Astrocyte (in vitro differentiated cells and primary cell): ENCODE data around the gene UTF1.

Experiments
- EZH2 ChIP-seq: IDR thresholded peaks from 2 replicates; pipeline ENCODE4 v1.6.1; 2012; ENCODE audit warnings: mild to moderate bottlenecking, low read length, inconsistent platforms; ENCODE audit not compliant: insufficient read depth
- TF ChIP-seq, protein P1 (sequence below): IDR thresholded peaks from 2 replicates; pipeline ENCODE4 v1.5.1; 2011; ENCODE audit warnings: low read depth, mild to moderate bottlenecking, inconsistent platforms, low read length, moderate library complexity; ENCODE audit not compliant: insufficient read depth

DNA sequence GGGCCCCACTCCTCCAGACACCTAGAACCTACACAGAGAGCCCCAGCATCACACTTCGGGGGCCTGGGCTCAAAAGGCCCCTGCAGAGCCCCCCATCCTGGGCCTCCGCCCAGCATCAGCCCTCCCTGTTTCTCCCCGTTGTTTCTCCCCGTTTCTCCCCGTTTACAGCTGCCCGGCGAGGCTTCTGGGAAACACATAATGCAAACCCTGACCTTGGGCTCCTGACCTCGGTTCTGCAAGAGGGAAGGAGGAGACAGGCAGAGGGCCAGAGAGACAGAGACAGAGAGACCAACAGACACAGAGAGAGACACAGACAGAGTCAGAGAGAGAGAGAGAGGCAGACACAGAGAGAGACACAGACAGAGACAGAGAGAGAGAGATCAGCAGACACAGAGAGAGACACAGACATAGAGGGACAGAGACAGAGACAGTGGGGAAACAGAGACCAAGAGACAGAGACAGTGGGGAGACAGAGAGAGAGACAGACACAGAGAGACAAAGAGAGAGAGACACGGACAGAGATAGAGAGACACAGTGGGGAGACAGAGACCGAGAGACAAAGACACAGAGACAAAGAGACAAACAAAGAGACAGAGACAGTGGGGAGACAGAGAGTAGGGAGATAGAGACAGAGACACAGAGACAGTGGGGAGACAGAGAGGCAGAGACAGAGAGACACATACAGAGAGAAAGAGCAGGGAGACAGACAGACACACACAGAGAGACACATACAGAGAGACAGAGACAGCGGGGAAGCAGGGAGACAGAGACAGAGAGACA lies 20.1 kb downstream of the UTF1 start:
- TF ChIP-seq, protein P1, sequence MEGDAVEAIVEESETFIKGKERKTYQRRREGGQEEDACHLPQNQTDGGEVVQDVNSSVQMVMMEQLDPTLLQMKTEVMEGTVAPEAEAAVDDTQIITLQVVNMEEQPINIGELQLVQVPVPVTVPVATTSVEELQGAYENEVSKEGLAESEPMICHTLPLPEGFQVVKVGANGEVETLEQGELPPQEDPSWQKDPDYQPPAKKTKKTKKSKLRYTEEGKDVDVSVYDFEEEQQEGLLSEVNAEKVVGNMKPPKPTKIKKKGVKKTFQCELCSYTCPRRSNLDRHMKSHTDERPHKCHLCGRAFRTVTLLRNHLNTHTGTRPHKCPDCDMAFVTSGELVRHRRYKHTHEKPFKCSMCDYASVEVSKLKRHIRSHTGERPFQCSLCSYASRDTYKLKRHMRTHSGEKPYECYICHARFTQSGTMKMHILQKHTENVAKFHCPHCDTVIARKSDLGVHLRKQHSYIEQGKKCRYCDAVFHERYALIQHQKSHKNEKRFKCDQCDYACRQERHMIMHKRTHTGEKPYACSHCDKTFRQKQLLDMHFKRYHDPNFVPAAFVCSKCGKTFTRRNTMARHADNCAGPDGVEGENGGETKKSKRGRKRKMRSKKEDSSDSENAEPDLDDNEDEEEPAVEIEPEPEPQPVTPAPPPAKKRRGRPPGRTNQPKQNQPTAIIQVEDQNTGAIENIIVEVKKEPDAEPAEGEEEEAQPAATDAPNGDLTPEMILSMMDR: no peak
- TF ChIP-seq EZH2: no peak
